Measurements from ENCODE around the gene PLXNA1. TPM values are rescaled to one million over a fixed set of nuclear protein-coding genes. Genes with fewer than 3 reads are reported as not detected.

The PLXNA1 gene
- total RNA-seq, 1 donor from 2014 or later: 24.0 TPM

- DNase-seq: no peak
- no peak overlapping the region for H3K27ac Mint-ChIP-seq
- H3K4me3 Mint-ChIP-seq: no peak overlapping the region
- H3K36me3 Mint-ChIP-seq (ENCODE audit: low read depth): no peaks in the 10 kb centered on the region
- H3K4me1 Mint-ChIP-seq: peaks cover 2% of the 10 kb centered on the region
- H3K9me3 Mint-ChIP-seq: no peaks in the 10 kb centered on the region
- intact Hi-C loops (cut with micrococcal nuclease): no loop called here
- H3K27me3 Mint-ChIP-seq: no peaks in the 10 kb centered on the region
Measured at GRCh38 chr3:126991366-126992200, 8.7 kb downstream of the PLXNA1 start.

- Mint-ChIP-seq H3K4me1 (peaks cover under 1% of the 10 kb centered on the region), H3K9me3 (no peaks in the 10 kb centered on the region), H3K36me3 (ENCODE audit: low read depth) (no peaks in the 10 kb centered on the region), H3K27me3 (no peaks in the 10 kb centered on the region), H3K27ac (no peak overlapping the region), H3K4me3 (no peak overlapping the region)
- intact Hi-C loops (cut with micrococcal nuclease): no loop called here
- DNase-seq: no peak
Measured at GRCh38 chr3:126992216-126992615, 9.3 kb downstream of the PLXNA1 start.

- no peak overlapping the region for H3K4me3 Mint-ChIP-seq
- no peak overlapping the region for H3K27ac Mint-ChIP-seq
- intact Hi-C loops (cut with micrococcal nuclease): no loop called here
- no peaks in the 10 kb centered on the region for H3K9me3 Mint-ChIP-seq
- no peaks in the 10 kb centered on the region for H3K36me3 Mint-ChIP-seq (ENCODE audit: low read depth)
- DNase-seq: no peak
- no peaks in the 10 kb centered on the region for H3K27me3 Mint-ChIP-seq
- no peaks in the 10 kb centered on the region for H3K4me1 Mint-ChIP-seq
Measured at GRCh38 chr3:126992776-126993175, 9.9 kb downstream of the PLXNA1 start.

- intact Hi-C loops (cut with micrococcal nuclease): no loop called here
- DNase-seq: no peak
- H3K4me3 Mint-ChIP-seq: no peak overlapping the region
- no peak overlapping the region for H3K27ac Mint-ChIP-seq
- no peaks in the 10 kb centered on the region for H3K4me1 Mint-ChIP-seq
- no peaks in the 10 kb centered on the region for H3K9me3 Mint-ChIP-seq
- H3K27me3 Mint-ChIP-seq: no peaks in the 10 kb centered on the region
- H3K36me3 Mint-ChIP-seq (ENCODE audit: low read depth): no peaks in the 10 kb centered on the region
Measured at GRCh38 chr3:126993436-126993835, 10.5 kb downstream of the PLXNA1 start.

- Mint-ChIP-seq H3K4me3 (no peak overlapping the region), H3K4me1 (no peaks in the 10 kb centered on the region), H3K27ac (no peak overlapping the region), H3K9me3 (no peaks in the 10 kb centered on the region), H3K36me3 (ENCODE audit: low read depth) (no peaks in the 10 kb centered on the region), H3K27me3 (no peaks in the 10 kb centered on the region)
- no peak for DNase-seq
- intact Hi-C loops (cut with micrococcal nuclease): no loop called here
Measured at GRCh38 chr3:126994661-126995245, 11.8 kb downstream of the PLXNA1 start.

GRCh38 chr3:126995254-126995780, 12.4 kb downstream of the PLXNA1 start:
- DNase-seq: no peak
- no peaks in the 10 kb centered on the region for H3K9me3 Mint-ChIP-seq
- no peak overlapping the region for H3K4me3 Mint-ChIP-seq
- intact Hi-C loops (cut with micrococcal nuclease): no loop called here
- no peak overlapping the region for H3K27ac Mint-ChIP-seq
- no peaks in the 10 kb centered on the region for H3K4me1 Mint-ChIP-seq
- no peaks in the 10 kb centered on the region for H3K36me3 Mint-ChIP-seq (ENCODE audit: low read depth)
- H3K27me3 Mint-ChIP-seq: no peaks in the 10 kb centered on the region

- Mint-ChIP-seq H3K4me1 (no peaks in the 10 kb centered on the region), H3K4me3 (no peak overlapping the region), H3K27ac (no peak overlapping the region), H3K27me3 (no peaks in the 10 kb centered on the region), H3K9me3 (no peaks in the 10 kb centered on the region), H3K36me3 (ENCODE audit: low read depth) (no peaks in the 10 kb centered on the region)
- intact Hi-C loops (cut with micrococcal nuclease): no loop called here
- DNase-seq: no peak
Measured at GRCh38 chr3:126995926-126996512, 13.1 kb downstream of the PLXNA1 start.

- Mint-ChIP-seq H3K9me3 (no peaks in the 10 kb centered on the region), H3K36me3 (ENCODE audit: low read depth) (no peaks in the 10 kb centered on the region), H3K4me3 (no peak overlapping the region), H3K4me1 (no peaks in the 10 kb centered on the region), H3K27ac (no peak overlapping the region), H3K27me3 (no peaks in the 10 kb centered on the region)
- intact Hi-C loops (cut with micrococcal nuclease): no loop called here
- no peak for DNase-seq
Measured at GRCh38 chr3:126996905-126997304, 14.0 kb downstream of the PLXNA1 start.

- H3K4me3 Mint-ChIP-seq: no peak overlapping the region
- no peaks in the 10 kb centered on the region for H3K27me3 Mint-ChIP-seq
- no peaks in the 10 kb centered on the region for H3K4me1 Mint-ChIP-seq
- DNase-seq: no peak
- H3K27ac Mint-ChIP-seq: no peak overlapping the region
- no peaks in the 10 kb centered on the region for H3K9me3 Mint-ChIP-seq
- H3K36me3 Mint-ChIP-seq (ENCODE audit: low read depth): no peaks in the 10 kb centered on the region
- intact Hi-C loops (cut with micrococcal nuclease): no loop called here
Measured at GRCh38 chr3:126997455-126998038, 14.6 kb downstream of the PLXNA1 start.

- Mint-ChIP-seq H3K4me1 (no peaks in the 10 kb centered on the region), H3K27ac (no peak overlapping the region)
- intact Hi-C loops (cut with micrococcal nuclease): no loop called here
Measured at GRCh38 chr3:126998320-126998719, 15.4 kb downstream of the PLXNA1 start.

GRCh38 chr3:126998728-126999127, 15.8 kb downstream of the PLXNA1 start:
- Mint-ChIP-seq H3K36me3 (ENCODE audit: low read depth) (no peaks in the 10 kb centered on the region), H3K27me3 (no peaks in the 10 kb centered on the region), H3K9me3 (no peaks in the 10 kb centered on the region), H3K4me3 (no peak overlapping the region), H3K27ac (no peak overlapping the region), H3K4me1 (no peaks in the 10 kb centered on the region)
- intact Hi-C loops (cut with micrococcal nuclease): no loop called here
- no peak for DNase-seq

More at GRCh38 chr3:126998320-126998719, 15.4 kb downstream of the PLXNA1 start:
- no peaks in the 10 kb centered on the region for H3K9me3 Mint-ChIP-seq
- no peaks in the 10 kb centered on the region for H3K27me3 Mint-ChIP-seq
- no peak for DNase-seq
- H3K4me3 Mint-ChIP-seq: no peak overlapping the region
- no peaks in the 10 kb centered on the region for H3K36me3 Mint-ChIP-seq (ENCODE audit: low read depth)

- Mint-ChIP-seq H3K27ac (no peak overlapping the region), H3K36me3 (ENCODE audit: low read depth) (no peaks in the 10 kb centered on the region), H3K27me3 (no peaks in the 10 kb centered on the region), H3K9me3 (no peaks in the 10 kb centered on the region), H3K4me3 (no peak overlapping the region), H3K4me1 (no peaks in the 10 kb centered on the region)
- intact Hi-C loops (cut with micrococcal nuclease): no loop called here
- no peak for DNase-seq
Measured at GRCh38 chr3:126999383-126999782, 16.5 kb downstream of the PLXNA1 start.

- intact Hi-C loops (cut with micrococcal nuclease): no loop called here
- no peak for DNase-seq
- Mint-ChIP-seq H3K36me3 (ENCODE audit: low read depth) (no peaks in the 10 kb centered on the region), H3K27me3 (no peaks in the 10 kb centered on the region), H3K27ac (no peak overlapping the region), H3K4me1 (no peaks in the 10 kb centered on the region), H3K9me3 (no peaks in the 10 kb centered on the region), H3K4me3 (no peak overlapping the region)
Measured at GRCh38 chr3:127000119-127000518, 17.2 kb downstream of the PLXNA1 start.

- no peaks in the 10 kb centered on the region for H3K36me3 Mint-ChIP-seq (ENCODE audit: low read depth)
- intact Hi-C loops (cut with micrococcal nuclease): no loop called here
- H3K27me3 Mint-ChIP-seq: no peaks in the 10 kb centered on the region
- no peaks in the 10 kb centered on the region for H3K4me1 Mint-ChIP-seq
- no peak overlapping the region for H3K4me3 Mint-ChIP-seq
- H3K27ac Mint-ChIP-seq: no peak overlapping the region
- H3K9me3 Mint-ChIP-seq: no peaks in the 10 kb centered on the region
- DNase-seq: no peak
Measured at GRCh38 chr3:127000761-127001160, 17.8 kb downstream of the PLXNA1 start.

Measured in activated CD4-positive, alpha-beta T cell treated with anti-CD3 and anti-CD28 coated beads, Interleukin-2, amount 10 ng/mL, durations not matched to agents 24 days and 14 days (primary cell).